Vagina (tissue), 2 donors: ENCODE measurements around the gene CHD9.

Experiments used
- CTCF ChIP-seq, 3 experiments: fragments of 450-650 bp in 2 of 3; fragments of 200-600 bp in 1 of 3; sonication (generic) in 1 of 3; IDR thresholded peaks; one replicate each; pipeline ENCODE4 v1.5.1; 2017 to 2019; ENCODE audit warnings: antibody characterized with exemption in 3 of 3, mild to moderate bottlenecking in 2 of 3, moderate library complexity in 2 of 3
- POLR2A ChIP-seq, 2 donors: fragments of 450-650 bp; IDR thresholded peaks; one replicate each; pipeline ENCODE4 v1.6.1; 2017; ENCODE audit warnings: antibody characterized with exemption in 2 of 2, mild to moderate bottlenecking in 2 of 2, moderate library complexity in 2 of 2

- TF ChIP-seq POLR2A (IDR thresholded peaks at IDR 0.05) (no peak), CTCF (IDR thresholded peaks at IDR 0.05) (no peak)
These were observed 32.3 kb downstream of the CHD9 start for GRCh38 chr16:53087101-53087500.
